Stimulated activated CD4-positive, alpha-beta T cell treated with anti-CD3 and anti-CD28 coated beads, Interleukin-2, amount 100 ng/mL, for 48 hours (primary cell): ENCODE measurements around the gene KIAA0513.

Experiments used
- DNase-seq, 2 donors: peaks; one replicate each; pipeline ENCODE4 v3.0.0-alpha.2; 2020

Gene KIAA0513

DNA sequence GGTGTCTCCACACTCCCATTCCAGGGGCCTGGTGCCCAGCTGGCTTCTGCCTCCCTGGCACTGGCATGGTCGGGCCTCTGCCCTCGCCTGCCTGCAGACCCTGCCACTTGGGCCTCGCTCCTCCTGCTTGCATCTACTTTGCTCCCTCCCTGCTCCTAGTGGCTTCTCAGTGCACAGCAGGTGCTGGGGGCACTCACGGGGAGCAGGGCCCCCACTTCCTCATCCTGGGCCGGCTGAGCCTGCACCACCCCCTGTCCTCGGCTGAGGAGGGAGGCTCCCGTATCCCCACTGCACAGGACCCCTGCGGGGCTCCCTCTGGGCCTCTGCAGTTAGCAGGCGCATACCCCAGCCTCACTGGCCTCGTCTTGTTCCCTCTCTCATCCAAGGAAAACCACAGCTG lies 49.4 kb downstream of the KIAA0513 start:
- no peak for DNase-seq

DNA sequence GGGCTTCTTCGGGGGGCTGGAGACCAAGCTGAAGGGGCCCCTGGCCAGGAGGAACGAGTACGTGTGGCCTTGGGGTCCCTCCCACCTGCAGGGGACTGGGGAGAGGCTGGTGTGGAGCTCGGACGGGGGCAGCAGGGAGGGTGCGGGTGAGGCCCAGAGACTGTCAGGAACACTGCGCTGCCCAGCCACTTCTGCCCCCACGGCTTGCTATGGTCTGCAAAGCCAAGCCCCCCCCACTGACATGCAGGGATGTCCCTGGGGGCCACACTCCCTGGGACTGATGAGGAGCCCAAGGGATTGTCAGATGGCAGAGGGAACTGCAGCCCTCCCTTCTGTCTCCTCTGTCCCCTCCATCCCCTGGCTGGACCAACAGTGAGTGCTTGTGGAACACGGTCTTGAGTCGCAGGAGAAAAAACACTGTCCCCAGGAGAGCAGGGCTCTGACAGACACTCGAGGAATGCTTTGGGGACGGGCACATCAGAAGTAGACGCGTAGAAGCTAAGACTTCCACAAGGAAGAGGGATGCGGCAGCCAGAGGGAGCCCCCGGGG lies 50.1 kb downstream of the KIAA0513 start:
- DNase-seq, result no peak

DNA sequence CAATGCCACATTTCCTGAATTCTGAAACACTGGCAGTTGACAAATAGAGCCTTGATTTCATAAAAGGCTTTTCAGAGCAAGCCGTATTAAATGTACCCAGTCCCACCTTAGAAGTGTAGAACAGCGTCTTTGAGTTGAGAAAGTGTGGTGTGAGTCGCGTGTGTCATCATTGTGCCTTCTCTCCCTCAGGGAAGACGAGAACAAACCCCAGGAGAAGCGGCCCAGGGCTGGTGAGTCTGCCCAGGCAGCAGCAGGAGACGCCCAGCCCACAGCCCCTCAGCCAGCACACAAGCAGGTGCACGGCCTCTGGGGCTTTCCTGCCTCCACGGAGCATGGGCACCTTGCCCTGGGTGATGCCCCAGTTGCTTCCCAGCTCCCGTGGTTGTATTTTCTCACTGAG lies 50.6 kb downstream of the KIAA0513 start:
- DNase-seq, result no peak

DNA sequence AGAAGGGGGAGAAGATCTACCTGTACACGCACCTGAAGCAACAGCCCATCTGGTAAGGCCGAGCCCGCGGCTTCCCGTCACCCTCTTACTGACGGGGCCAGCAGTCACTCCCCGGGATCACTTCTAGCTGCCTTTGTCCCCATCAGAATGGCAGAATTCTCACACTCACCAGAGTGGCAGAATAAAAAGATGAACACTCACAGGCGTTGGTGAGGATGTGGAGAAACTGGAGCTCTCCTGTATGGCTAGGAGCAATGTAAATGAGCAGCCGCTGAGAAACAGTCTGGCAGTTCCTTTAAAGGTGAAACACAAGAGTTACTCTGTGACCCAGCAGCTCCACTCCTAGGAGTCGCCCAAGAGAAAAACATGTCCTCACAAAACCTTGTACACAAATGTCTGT lies 51.4 kb downstream of the KIAA0513 start:
- no peak for DNase-seq

DNA sequence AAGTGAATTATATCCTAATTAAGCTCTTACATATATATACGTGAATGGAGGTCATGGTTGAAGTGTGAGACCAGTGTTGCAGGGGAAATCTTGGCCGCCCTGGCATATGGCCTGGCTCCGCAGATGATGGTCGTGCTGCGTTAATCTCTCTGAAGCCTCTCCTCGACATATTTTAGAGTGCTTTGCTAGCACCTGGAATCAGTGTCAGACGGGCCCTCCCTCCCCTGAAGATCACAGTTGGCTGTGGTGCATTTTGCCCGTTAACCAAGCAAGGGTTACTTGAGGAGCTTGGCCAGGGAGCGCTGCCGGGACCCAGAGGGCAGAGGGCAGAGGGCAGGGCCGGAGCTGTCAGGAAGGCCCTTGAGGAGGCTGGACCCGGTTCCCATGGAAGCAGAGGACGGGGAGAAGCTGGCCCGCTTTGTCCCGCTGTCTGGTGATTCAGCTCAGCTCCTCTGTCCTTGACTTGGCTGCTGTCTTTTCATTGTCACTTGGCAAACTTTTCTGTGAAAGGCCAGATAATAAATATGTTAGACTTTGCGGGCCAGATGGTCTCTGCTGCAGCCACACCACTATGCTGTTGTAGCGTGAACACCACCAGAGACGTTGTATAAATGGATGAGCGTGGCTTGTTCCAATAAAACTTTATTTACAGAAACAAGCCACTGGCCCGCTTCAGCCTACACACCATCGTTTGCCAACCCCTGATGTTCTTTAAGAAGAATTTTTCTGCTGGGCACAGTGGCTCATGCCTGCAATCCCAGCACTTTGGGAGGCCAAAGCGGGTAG lies 52.4 kb downstream of the KIAA0513 start:
- no peak for DNase-seq

DNA sequence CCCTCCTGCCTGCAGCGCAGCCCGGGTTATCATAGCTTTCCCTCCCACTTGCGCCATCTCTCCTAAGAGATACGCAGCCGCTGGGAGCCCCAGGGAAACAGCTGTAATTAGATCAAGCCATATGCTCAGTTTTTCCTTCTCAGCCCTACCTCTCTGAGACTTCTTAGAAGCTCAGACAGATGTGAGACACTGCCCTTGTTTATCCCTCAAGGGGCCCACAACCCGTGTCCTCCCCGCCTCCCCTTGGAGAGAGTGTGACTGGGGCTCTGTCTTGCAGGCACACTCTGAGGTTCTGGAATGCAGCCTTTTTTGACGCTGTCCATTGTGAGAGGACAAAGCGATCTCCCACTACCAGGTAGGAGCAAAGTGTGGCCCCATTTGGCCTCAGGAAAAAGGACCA lies 53.4 kb downstream of the KIAA0513 start:
- no peak for DNase-seq

DNA sequence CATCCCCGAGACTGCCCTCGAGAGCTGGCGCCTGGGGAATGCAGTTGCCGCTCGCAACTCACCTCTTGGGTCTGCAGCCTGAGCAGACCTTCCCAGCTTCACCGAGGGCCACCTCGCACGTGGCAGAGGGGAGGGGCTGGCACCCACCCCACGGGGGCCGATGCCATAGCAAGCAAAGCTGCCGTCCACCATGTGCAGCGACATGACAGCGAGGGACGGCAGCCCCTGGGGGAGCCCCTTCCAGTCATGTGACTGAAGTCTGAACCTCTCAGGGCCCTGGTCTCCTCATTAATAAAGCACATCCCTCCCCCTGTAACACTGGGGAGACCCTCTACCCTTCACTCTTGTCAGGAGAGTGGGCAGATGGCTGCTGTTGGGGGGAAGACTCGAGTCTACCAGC lies 54.2 kb downstream of the KIAA0513 start:
- no peak for DNase-seq

DNA sequence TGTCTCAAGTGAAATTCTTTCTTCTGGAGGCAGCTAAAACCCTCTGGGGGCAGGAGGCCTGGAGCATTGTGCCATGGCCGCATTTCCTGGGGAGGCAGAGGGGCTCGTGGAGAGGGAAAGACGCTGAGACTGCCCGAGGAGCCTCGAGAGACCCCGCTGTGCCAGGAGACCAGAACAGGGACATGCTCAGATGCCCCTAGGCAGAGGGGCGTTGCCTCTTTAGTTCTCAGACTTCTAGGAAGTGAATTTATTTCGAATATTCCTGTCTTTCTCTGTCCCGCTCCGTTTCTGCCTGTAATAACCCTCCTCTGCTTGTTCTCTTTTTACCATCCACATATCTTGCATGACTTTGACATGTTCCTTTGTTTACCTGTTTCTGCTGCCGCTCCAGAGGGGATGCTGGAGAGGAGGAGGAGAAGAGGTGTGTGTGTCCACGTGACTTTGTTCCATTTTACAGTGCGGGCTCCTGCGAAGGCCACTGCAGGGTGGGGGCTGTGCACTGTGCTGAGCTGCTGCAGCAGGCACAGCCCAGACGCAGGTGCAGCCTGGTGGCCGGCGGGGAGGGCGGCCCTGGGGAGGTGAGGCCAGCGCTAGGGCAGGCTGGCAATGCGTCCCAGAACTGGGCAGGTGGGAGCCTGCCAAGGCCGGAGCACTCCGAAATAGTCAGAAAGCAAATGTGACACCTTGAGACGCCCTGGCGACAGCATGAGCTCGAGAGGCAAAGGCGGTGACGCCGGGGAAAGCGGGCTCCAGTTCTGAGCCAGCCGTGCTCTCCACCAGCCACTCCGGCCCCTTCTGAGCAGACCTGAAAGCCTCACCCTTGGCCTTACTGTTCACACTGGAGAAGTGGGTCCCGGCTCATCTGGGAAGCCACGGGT lies 54.8 kb downstream of the KIAA0513 start:
- no peak for DNase-seq

DNA sequence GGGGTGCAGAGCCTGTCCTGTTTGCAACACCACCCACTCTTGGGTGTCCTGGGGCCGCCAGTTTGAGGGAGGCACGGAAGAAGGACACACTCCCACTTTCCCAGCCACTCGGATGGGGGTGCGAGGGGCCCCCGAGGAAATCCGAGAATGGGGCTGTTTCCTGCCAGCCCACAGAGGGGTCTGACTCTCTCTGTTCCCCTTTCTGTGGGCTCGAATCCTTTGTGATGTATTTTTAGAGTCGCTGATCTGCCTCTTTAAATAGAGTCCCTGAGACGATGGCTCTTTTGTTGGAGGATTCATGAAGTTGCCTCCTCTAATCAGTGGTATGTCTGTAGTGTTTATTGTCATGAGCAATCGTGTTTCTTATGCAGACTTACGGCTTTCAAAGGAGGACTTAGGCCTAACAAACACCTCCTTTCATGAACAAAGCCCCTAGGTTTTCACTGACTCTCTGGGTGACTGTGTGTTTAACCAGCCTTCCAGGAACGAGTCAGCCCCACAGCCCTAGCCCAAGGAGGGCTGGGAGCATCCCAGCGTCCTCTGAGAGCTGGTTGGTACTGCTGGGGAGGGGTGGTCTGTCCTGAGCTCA lies 55.5 kb downstream of the KIAA0513 start:
- DNase-seq, result no peak

DNA sequence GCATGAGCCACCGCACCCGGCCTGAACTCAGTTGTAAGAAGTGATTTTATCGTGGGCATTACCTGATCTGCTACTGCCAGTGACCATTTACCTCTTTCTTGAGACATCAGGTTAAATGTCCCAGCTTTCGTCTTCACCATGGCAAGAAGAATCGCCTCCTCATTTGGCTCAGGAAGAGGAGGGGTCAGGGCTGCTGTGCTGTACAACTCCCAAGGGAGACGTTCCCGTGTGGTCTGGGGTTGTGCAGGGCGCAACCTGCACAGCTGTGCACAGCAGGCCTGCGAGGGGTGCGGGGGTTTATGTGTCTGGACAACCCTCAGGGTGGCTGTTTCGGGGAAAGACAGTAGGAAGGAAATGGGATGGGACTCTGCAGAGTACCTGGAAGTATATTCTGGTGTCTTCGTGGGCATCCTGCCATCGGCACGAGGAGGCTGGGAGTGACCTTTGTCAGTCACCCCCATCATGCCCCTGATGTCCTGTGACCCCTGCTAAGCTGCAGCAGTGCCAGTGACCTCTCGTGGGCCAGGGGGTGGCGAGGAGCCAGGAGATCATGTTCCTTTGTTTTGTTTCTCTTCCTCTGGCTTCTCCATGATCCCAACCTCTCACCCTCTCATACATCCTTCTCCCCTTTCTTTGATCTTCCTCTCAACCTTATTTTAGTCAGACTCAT lies 57.4 kb downstream of the KIAA0513 start:
- no peak for DNase-seq

DNA sequence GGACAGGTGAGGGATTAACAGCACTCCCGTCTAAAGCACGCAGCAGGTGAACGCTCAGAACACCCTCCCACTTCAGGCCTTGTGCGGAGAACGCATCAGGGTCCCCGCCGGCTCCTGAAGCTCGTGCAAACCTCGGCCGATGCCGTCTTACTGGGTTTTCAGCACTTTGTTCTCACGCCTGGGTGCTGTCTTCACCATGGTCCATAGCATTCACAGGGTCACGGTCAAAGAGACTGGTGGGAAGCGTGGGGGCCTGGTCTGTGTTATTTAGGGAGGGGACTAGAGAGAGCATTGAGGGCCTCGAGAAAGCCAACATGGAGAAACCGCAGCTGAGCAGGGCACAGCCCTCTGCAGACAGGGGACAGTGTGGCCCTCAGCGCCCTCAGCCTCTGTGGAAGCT lies 58.1 kb downstream of the KIAA0513 start:
- no peak for DNase-seq

DNA sequence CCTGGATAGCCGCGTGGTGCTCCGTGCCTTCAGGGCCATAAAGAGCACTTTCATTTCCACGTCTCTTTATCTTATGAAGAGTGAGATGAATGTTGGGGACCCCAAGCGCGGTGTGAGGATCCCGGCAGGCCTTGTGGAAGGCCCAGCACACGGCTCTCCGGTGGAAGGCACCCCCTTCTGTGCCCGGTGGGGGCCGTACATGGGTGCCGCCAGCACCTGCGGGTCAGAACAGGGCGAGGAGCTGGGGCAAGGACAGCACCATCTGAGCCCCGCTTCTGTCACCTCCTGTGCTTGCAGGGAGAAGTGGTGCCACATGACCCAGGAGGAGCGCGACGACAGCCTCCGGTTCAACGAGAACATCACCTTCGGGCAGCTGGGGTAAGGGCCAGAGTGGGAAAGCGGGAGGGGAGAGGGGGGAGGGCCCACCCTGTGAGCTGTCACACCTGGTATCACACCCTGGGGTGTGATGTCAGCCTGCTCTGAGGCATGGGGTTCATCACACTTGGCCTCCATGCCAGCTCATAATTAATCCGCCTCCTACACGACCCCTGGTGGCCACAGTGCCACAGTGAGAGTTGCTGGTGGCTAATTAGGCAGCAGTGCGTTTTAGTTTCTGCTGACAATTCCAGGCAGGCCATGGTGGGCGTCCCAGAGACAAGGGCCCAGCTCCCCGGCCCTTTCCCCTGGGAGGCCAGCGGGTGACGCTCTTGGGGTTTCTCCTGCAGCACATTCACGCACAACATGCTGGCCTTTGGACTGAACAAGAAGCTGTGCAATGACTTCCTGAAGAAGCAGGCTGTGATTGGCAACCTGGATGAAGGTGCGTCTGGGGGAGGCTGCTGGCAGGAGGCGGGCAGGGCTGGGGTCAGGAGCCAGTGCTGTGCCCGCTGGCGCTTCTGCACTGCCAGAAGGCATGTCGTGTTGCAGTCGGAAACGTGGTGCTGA lies 59.0 kb downstream of the KIAA0513 start:
- DNase-seq, result peak; percentile 63 to 78

DNA sequence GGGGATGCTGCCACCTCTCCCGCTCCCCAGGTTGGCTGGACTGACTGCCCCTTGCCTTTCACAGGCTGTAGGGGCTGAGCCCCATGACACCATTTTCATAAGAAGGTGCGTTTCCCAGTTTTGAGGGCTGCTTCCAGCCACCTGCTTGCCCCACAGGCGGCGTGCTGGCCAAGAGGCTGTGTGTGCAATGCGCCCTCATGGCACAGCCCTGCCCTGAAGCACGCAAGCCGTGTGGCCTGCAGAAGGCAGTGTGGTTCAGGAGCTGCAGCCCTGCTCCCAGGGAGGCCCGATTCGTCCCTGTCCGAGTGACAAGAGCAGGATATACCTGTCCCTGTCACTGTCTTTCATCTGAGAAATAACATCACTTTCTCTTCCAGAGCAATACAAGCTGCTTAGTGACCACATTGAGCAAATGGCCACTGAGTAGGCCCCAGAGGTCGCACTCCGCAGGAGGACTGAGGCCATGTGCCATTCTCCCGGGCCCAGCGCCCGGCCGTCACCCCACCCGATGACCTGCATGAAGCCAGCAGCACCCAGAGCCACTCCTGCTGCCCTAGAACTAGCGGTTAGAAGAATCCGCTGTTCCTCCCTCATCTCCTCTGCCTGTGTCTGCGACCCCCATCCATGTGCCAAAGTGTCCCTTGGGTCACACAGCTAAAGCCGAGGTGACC lies 60.4 kb downstream of the KIAA0513 start:
- DNase-seq, result no peak

DNA sequence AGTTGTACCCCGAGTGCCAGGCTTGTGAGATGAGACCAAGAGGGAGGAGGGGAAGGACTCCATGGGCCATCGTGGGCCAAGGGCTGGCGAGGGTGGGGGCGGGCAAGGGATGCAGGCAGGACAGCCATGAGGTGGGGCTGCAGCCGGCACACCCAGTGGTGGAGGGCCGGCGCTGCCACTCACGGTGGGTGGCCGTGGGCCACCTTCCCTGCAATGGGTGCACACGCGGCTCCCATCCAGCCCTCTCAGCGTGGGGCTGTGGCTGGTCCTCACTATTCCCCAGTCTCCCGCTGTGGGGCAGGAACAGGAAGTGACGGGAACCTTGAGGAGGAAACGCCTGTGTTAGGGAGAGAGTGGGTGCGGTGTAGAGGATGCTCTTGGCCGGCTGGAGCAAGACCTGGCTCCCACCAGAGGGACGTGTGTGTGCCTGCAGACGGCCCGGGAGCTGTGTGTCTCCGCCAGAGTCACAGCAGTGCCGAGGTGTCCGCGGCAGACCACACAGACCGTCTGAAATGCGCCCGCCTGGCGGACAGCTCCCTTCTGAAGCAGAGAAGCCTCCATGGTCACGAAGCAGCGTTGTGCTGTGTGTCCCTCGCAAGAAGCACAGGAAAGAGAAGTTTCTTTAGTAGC lies 61.1 kb downstream of the KIAA0513 start:
- no peak for DNase-seq

DNA sequence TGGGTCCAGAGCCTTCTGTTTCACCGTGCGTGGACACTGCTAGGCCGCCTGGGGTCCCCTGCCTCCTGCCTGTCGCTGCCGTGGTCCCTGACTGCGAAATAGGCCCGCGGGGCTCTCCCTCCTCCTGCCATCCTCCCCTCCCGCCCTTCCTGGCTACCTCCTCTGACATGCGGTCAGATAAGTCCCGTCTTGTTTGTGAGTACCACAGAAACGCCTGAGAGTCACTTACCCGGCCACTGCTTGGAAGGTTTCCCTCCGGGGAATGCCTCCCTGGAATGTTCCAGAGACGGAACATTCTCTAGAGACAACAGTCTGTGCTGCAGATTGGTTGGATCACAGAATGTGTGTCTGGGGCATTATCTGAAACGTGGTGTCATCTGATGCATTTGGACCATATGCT lies 61.9 kb downstream of the KIAA0513 start:
- DNase-seq, result no peak

DNA sequence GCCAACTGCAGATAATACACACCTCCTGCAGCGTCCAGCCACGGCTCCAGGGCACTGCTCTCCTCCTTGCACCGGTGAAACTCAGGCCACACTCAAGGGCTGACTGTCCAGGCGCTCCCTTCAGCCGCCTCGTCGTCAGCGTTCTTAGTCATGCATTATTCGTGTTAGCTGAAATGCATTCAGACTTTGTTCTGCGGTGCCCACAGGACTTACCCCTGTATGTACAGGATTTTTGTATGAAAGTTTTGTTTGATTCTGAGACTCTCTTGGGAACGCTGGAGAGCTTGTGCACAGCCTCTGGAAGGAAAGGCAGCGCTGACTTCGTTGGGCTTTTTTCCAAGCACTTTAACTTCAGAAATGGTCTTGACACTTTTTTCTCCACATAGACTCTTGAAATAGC lies 62.6 kb downstream of the KIAA0513 start:
- DNase-seq, result no peak

DNA sequence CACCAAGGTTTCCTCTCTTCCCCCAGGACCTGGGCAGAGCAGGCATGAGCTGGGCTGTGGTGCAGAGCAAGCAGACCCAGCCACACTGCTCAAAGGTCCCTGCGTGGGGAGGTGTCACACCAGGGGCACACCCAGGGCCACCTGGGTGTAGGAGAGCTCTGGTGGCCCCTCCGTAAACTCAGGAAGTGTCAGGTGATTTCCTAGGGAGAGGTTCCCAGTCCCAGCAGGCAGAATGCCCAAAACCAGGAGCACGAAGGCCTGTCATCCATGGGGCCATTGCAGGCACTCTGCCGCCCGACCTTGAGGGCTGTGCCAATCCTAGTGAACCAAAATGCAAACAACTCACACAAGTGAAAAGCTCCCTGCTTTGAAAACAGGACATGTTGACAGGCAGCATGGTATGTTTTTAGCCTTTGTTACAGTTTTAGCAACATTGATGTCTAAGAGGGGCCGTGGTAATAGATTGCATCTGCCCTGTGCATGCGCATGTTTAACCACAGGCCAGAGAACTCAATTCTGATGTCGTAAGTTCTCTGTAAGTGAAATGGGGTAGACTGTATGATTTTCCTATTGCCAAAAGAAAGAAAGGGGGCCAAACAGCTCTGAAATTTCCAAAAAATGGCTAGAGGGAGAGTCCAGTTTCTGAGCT lies 63.4 kb downstream of the KIAA0513 start:
- DNase-seq, result no peak

DNA sequence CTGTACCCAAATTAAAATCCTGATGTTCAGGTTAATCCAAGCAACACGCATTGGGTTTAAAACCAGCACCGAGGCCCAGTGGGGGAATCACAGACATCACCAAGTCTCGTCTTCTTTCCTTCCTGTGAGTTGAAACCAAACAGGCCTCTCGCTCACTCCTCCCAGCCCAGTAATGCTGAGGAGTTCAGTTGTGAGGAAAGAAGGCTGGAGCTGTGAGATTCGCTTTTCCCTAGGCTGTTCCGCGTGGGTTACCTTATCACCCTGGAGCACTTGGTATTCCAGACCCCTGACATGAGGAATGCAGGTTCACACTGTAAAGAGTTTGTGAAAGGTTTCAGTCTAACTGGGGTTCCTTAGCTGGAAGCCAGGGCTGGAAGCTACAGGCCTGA lies 63.9 kb downstream of the KIAA0513 start:
- DNase-seq, result no peak

DNA sequence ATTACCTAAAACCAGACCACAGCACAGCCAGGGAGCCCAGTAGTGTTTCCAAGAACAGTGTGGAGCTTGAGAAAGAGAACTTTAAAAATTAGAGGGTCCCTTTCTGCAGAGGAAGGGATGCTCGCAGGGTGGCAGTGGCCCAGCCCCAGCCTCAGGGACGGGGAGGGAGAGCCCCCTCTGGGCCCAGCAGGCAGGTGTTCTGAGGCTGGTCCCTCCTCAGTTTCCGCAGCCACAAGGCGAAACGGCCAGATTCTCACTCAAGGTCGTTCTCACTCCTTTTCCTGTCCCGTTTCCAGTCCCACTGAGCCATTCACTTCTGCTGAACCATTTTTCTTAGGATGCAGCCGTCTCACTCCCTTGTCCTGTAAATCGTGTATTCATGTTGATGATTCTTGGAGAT lies 64.7 kb downstream of the KIAA0513 start:
- no peak for DNase-seq

DNA sequence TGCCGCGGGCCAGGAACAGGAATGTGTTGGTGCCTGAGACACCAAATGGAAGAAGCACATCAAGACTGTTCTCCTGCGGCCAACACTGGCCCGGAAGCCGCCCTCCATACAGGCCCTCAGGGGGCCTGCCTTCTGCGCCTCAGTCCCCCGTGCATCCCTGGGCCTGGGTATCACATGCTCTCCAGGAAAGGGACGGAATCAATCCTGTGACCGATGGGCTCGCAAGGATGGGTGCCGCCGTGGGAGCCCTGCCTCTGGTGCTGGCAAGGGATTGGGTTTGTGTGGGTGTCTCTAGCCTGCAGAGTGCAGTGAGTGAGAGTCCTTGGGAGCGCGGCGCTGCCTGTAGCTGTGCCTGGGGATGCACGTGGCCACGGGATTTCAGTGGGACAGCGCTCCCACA lies 65.3 kb downstream of the KIAA0513 start:
- DNase-seq, result no peak
